ENCODE data around the gene EVA1C.

Gene EVA1C

GRCh38 chr21:32391755-32392154 lies 20.8 kb upstream of the EVA1C start:
- DNase-seq, result no peak

GRCh38 chr21:32392299-32392879 lies 20.1 kb upstream of the EVA1C start:
- no peak for DNase-seq

GRCh38 chr21:32392880-32393676 lies 19.4 kb upstream of the EVA1C start, which contains the start of gene URB1:
Gene URB1, minus strand, starts transcription at chr21:32393012. Its CDS starts 102 bp downstream, at chr21:32392910.
- peak; percentile 86 for DNase-seq

GRCh38 chr21:32393677-32394001 lies 18.9 kb upstream of the EVA1C start:
- DNase-seq, result no peak

GRCh38 chr21:32403201-32403777 lies 9.2 kb upstream of the EVA1C start:
- DNase-seq, result peak; percentile 55

GRCh38 chr21:32406405-32406804 lies 6.1 kb upstream of the EVA1C start:
- DNase-seq, result no peak

GRCh38 chr21:32410291-32410690 lies 2.2 kb upstream of the EVA1C start:
- DNase-seq, result no peak

GRCh38 chr21:32410916-32411315 lies 1.6 kb upstream of the EVA1C start:
- DNase-seq, result no peak

- peak; percentile 59 for DNase-seq
These were observed 950 bp upstream of the EVA1C start for GRCh38 chr21:32411350-32412161.

GRCh38 chr21:32413015-32413504 lies 554 bp downstream of the EVA1C start:
- DNase-seq, result no peak

GRCh38 chr21:32413697-32414578 lies 1.4 kb downstream of the EVA1C start:
- DNase-seq, result no peak

- DNase-seq, result peak; percentile 31
These were observed 2.3 kb downstream of the EVA1C start for GRCh38 chr21:32414579-32415358.

- DNase-seq, result no peak
These were observed 3.2 kb downstream of the EVA1C start for GRCh38 chr21:32415451-32416398.

GRCh38 chr21:32418146-32418545 lies 5.6 kb downstream of the EVA1C start:
- no peak for DNase-seq

GRCh38 chr21:32422064-32422463 lies 9.6 kb downstream of the EVA1C start:
- DNase-seq, result no peak

- peak; percentile 87 for DNase-seq
These were observed 11.0 kb downstream of the EVA1C start for GRCh38 chr21:32423320-32424190.

- DNase-seq, result no peak
These were observed 11.7 kb downstream of the EVA1C start for GRCh38 chr21:32424191-32424535.

GRCh38 chr21:32424674-32425073 lies 12.2 kb downstream of the EVA1C start:
- peak; percentile 24 for DNase-seq

GRCh38 chr21:32425628-32426027 lies 13.1 kb downstream of the EVA1C start:
- DNase-seq, result no peak
